Measurements from ENCODE around the gene TERT. TPM values are rescaled to one million over a fixed set of nuclear protein-coding genes. Genes with fewer than 3 reads are reported as not detected.

The TERT gene
- total RNA-seq, 2 donors from 2014 or later: 2.3 to 5.1 TPM

DNA sequence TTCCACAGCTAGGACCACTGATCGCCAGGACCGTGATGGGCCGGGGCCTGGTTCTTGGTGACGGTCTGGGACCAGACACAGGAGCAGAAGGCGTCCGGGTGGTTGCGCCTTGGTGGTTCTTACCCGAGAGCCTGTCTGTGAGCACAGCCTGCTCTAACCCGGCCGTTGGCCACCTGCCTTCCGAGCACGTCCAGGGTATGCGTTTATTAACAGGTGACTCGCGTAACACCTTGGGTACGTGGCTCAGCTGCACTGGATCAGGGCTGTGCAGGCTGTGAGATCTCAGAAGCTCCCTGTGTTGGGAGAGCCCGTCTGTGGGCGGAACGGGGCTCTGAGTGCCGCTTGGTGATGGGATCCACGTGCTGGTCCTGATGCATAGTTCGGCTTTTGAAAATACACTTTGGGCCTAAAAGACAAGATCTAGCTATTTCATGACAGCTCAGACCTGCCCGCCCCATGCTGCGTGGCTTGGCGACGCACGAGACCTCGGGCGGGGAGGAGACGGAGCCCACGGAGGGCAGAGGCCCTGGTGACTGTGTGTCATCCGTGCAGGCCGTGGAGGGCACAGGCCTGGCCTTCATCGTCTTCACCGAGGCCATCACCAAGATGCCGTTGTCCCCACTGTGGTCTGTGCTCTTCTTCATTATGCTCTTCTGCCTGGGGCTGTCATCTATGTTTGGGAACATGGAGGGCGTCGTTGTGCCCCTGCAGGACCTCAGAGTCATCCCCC lies 76.4 kb downstream of the TERT start:
- no peak for DNase-seq
- no peak for ATAC-seq
- intact Hi-C loops (cut with DNase I, micrococcal nuclease): no loop called here

DNA sequence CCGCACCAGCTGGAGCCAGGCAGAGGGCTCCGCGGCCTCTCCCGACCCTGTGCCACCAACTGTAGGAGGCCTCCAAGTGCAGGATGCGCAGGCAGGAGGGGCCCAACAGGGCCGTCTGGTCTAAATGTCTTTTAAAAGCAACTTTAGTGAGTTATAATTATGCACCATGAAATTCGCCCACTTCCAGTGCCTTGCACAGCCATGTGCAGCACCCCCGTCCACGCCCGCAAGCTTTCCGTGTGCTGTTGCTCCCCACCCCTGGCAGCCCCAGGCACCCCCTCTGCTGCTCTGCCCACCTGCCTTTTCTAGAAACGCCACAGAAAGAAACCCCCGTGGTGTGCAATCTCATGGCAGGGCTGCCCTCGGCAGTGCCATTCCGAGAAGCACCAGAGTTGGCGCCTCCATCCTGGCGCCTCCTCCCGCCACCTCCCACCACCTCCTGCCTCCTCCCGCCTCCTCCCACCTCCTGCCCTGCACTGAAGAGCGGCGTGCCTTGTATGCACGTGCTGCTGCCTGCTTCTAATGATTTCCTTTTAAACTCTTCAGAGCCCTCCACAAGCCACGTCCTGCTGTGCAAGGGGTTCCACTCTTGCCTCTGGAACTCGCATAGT lies 77.2 kb downstream of the TERT start:
- intact Hi-C loops (cut with DNase I, micrococcal nuclease): no loop called here
- DNase-seq (no peak), ATAC-seq (peak; percentile 35)

DNA sequence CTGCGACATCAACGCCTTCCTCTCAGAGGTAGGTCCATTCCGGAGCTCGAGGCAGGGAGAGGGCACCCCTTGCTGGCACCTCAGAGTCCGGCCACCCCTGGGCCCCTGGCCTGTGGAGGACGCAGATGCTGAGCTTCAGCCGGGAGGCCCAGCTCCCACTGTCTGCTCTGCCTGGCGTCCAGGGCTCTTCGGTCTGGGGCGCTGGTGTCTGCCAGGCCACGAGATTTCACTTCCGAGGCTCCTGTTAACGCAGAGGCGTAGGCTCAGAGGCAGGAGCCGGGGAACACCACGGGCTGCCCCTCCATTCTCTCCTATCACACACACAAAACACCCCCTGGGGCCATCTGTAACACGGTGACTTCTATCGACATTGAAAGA lies 78.0 kb downstream of the TERT start:
- ATAC-seq: no peak

GRCh38 chr5:1216211-1216917 lies 78.5 kb downstream of the TERT start:
- DNase-seq (no peak), ATAC-seq (no peak)
- intact Hi-C loops (cut with DNase I, micrococcal nuclease): no loop called here

More for the DNA sequence above, 78.0 kb downstream of the TERT start:
- intact Hi-C loops (cut with DNase I, micrococcal nuclease): no loop called here
- DNase-seq: no peak

- intact Hi-C loops (cut with DNase I, micrococcal nuclease): no loop called here
- DNase-seq: no peak
- no peak for ATAC-seq
Observed at GRCh38 chr5:1215320-1216096, 79.4 kb downstream of the TERT start.

GRCh38 chr5:1214936-1215220 lies 80.0 kb downstream of the TERT start:
- DNase-seq (no peak), ATAC-seq (no peak)
- intact Hi-C loops (cut with DNase I, micrococcal nuclease): no loop called here

DNA sequence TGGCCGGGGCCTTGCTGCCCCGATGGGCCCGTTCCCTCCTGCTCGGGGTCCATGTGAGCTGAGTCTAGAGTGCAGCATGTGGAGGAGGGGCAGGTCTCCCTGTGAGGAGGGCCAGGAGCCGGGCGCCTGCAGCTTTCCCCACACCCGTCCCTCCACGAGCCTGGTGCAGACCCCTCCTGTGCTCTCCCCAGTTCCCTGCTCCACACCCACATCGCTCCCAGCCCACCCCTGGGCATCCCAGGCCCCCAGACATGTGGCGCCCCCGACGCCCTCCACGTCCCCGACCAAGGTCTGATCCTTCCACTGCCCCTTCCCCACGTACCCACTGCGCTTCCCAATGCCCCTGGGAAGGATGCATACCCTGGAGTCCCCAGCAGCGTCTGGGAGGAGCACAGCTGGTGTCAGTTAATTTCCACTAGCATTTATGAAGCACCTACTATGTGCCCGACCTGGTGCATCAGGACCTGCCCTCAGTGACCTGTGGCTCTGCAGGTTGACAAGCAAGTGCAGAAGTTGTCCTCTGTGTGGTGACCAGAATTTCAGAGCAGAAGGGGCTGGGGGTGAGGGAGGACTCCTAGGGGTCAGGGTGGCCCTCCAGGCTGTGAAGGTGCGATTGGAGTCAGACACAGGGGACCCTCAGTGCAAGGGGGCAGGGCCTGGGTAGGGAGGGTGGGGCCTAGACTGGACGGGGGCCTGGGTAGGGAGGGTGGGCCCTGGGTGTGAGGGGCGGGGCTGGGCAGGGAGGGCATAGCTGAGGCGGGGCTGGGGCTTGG lies 80.5 kb downstream of the TERT start:
- ATAC-seq (no peak), DNase-seq (no peak)
- intact Hi-C loops (cut with DNase I, micrococcal nuclease): no loop called here

DNA sequence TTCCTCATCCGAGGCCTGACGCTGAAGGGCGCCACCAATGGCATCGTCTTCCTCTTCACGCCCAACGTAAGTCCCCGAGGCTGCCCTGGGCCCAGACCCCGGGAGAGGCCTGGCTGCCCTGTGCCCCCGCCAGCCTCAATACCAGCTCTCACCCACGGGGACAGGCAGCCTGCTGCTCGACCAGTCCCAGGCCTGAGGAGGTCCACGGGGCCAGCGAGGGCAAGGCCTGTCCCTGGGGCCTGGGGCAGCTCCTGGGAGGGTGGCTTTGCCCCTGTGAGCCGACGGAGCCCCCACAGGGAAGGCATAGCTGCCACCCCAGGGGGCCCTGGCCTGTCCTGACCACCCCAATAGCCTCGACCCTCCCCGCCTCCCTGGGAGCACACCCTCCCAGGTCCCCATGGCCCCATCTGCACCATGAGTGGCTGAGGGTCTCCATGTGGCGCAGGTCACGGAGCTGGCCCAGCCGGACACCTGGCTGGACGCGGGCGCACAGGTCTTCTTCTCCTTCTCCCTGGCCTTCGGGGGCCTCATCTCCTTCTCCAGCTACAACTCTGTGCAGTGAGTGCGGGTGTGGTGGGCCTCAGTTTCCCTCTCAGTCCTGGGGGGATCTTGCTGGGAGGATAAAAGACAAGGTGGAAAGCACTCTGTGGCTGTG lies 81.2 kb downstream of the TERT start:
- no peak for DNase-seq
- ATAC-seq: no peak
- intact Hi-C loops (cut with DNase I, micrococcal nuclease): no loop called here

- DNase-seq (no peak), ATAC-seq (no peak)
- intact Hi-C loops (cut with DNase I, micrococcal nuclease): no loop called here
Observed at GRCh38 chr5:1212881-1213280, 82.0 kb downstream of the TERT start.

DNA sequence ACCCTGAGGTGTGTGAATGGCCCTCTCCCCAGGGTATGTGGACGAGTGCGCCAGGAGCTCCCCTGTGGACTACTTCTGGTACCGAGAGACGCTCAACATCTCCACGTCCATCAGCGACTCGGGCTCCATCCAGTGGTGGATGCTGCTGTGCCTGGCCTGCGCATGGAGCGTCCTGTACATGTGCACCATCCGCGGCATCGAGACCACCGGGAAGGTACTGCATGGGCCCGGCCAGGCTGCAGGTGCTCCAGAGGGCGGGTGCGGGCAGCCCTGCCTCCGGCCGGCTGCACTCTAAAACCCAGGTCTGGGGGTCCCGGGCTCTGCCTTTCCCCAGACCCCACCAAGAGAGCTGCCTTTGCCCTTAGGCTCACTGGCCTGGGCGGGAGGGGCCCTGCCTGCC lies 82.6 kb downstream of the TERT start:
- no peak for DNase-seq
- no peak for ATAC-seq
- intact Hi-C loops (cut with DNase I, micrococcal nuclease): no loop called here

DNA sequence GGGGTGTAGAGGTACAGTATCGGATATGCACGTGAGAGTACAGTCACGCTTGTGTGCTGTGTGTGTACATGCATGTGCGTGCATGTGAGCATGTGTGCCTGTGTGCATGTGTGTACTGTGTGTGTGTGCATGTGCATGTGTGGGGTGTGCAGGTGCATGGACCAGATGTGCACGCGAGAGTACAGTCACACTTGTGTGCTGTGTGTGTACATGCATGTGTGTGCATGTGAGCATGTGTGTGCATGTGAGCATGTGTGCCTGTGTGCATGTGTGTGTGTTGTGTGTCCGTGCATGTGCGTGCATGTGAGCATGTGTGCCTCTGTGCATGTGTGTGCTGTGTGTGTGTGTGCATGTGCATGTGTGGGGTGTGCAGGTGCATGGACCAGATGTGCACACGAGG lies 83.2 kb downstream of the TERT start:
- DNase-seq: no peak
- intact Hi-C loops (cut with DNase I, micrococcal nuclease): no loop called here
- no peak for ATAC-seq

- ATAC-seq (no peak), DNase-seq (no peak)
- intact Hi-C loops (cut with DNase I, micrococcal nuclease): no loop called here
Observed at GRCh38 chr5:1210832-1211251, 84.0 kb downstream of the TERT start.

DNA sequence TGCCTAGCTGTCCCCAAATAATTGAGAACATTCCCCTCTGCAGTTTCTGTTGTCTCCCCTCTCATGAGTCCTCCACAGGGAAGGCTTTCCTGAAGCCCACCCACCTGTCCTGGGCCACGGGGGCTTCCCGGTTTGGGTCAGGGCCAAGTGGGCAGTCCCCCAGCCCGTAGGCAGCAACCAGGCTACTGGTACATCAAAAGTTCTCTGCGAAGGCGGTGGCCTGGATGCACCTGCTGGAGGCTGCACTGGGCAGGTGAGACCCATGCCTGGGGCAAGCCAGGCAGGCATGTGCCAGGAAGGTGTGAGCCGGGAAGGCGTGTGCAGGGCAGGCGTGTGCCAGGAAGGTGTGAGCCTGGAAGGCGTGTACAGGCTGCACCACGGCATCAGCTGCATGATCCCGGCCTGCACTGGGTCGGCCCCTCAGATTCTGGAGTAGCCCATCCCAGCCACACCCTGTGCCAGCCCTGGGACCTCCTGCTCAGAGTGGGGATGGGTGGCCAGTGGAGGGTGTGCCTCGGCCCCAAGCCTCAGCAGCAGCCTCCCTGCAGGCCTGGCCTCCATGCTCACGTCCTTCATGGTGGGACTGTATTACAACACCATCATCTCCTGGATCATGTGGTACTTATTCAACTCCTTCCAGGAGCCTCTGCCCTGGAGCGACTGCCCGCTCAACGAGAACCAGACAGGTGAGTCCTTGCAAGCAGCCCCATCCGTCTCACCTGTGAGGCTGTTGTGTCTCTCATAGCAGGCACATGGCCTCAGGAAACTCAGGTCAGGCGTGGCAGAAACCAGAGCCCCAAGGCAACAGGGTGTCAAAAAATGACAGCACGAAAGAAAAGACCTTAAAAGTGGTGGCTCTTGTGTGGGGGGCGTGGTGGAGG lies 84.7 kb downstream of the TERT start:
- intact Hi-C loops (cut with DNase I, micrococcal nuclease): no loop called here
- ATAC-seq (peak; percentile 31), DNase-seq (no peak)

DNA sequence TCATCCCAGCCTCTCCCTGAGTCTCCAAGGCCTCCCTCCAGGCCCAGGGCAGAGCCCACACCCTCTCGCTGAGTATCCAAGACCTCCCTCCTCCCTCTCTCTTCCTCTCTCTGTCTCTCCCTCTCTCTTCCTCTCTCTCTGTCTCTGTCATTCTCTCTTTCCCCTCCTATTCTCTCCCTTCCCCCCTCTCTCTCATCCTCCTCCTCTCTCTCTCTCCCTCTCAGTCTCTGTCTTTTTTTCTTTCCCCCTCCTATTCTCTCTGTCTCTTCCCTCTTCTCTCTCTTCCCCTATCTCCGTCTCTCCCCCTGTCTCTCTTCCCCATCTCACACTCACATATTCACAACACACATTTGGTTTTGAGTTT lies 85.4 kb downstream of the TERT start:
- ATAC-seq: no peak
- intact Hi-C loops (cut with DNase I, micrococcal nuclease): no loop called here
- DNase-seq: no peak

GRCh38 chr5:1208743-1209488 lies 86.0 kb downstream of the TERT start:
- intact Hi-C loops (cut with DNase I, micrococcal nuclease): no loop called here
- peak; percentile 78 for ATAC-seq
- DNase-seq: peak in 1 of 2 donors; percentile 62

DNA sequence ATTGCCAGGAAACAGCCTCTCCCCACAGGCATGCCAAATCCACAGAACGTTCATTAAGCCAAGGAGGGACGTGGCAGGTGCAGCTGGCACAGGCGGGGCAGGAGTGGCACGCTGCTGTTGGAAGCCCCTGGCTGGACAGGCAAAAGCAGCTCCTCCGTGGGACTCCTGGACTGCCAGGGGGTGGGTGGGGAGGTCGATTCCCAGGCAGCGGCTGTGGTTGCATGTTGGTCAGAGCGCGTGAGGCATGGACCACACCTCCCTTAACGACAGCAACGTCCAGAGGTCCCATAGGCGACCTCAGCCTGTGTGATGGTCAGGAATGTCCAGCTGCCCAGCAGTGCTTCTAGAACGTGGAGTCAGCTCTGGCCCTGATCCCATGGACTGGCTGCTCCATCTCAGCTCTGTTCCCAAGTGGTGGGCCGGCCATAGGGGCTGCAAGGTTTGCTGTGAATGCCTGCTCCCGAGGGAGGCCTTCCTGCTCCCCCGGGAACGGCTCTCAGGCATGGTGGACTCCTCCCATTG lies 86.6 kb downstream of the TERT start:
- intact Hi-C loops (cut with DNase I, micrococcal nuclease): no loop called here
- no peak for ATAC-seq
- no peak for DNase-seq

GRCh38 chr5:1207555-1207954 lies 87.3 kb downstream of the TERT start:
- intact Hi-C loops (cut with DNase I, micrococcal nuclease): no loop called here
- DNase-seq (no peak), ATAC-seq (no peak)

Measured in left colon (tissue), 2 donors.